ENCODE data around the gene HLX.

HLX gene

DNA sequence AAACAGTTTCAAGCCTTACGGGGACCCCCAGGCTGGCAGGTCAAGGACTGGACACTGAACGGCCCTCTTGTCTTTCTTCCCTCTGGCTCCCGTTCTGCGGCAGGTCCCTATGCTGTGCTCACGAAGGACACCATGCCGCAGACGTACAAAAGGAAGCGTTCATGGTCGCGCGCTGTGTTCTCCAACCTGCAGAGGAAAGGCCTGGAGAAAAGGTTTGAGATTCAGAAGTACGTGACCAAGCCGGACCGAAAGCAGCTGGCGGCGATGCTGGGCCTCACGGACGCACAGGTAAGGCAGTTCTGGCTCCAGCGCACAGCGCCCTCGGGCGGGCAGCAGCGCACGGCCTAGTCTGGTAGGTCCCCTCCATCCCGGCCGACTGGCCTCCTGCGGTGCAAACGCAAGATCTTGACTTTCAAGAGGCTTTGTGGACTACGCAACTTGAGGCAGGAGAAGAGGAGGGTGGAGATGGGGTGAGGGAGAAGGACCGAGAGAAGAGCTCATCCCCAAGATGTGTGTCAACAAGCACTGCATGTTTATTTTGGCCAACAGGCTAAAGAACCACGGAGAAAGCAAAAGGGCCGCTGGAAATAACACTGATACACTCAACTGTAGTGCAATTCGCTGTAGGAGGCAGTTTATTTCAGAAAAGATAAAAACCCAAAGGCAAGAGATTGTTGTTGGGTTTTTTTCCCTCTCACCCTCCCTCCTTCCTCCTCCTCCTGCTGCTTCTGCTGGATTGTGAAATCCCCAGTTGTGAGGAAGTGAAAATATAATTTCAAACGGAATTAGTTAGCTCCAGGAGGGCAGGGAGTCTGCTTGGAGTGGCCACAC, 3.0 kb downstream of the HLX start:
- H3K36me3 ChIP-seq (ENCODE audit: insufficient read depth) = no peaks in the 10 kb centered on the region
- no peak overlapping the region for H3K27ac ChIP-seq
- TF ChIP-seq CTCF (conservative IDR thresholded peaks at IDR 0.05; ENCODE audit: low read depth, low read length) = no peak
- H3K79me2 ChIP-seq (ENCODE audit: insufficient read depth, low read depth) = peaks cover 12% of the 10 kb centered on the region; the same call in 1 of the 2 replicates
- H2AFZ ChIP-seq (ENCODE audit: low read depth) = no peak overlapping the region
- H3K27me3 ChIP-seq (ENCODE audit: insufficient read depth, low read depth) = no peaks in the 10 kb centered on the region
- no peak overlapping the region for H3K4me3 ChIP-seq (IDR thresholded peaks at IDR 0.05; ENCODE audit: insufficient read depth, low read depth, low read length)
- H3K4me2 ChIP-seq = no peak overlapping the region
- H4K20me1 ChIP-seq (ENCODE audit: insufficient read depth) = no peaks in the 10 kb centered on the region
- peaks cover 16% of the 10 kb centered on the region for H3K4me1 ChIP-seq (ENCODE audit: low read depth, poor library complexity, severe bottlenecking)
- no peak overlapping the region for H3K9ac ChIP-seq

DNA sequence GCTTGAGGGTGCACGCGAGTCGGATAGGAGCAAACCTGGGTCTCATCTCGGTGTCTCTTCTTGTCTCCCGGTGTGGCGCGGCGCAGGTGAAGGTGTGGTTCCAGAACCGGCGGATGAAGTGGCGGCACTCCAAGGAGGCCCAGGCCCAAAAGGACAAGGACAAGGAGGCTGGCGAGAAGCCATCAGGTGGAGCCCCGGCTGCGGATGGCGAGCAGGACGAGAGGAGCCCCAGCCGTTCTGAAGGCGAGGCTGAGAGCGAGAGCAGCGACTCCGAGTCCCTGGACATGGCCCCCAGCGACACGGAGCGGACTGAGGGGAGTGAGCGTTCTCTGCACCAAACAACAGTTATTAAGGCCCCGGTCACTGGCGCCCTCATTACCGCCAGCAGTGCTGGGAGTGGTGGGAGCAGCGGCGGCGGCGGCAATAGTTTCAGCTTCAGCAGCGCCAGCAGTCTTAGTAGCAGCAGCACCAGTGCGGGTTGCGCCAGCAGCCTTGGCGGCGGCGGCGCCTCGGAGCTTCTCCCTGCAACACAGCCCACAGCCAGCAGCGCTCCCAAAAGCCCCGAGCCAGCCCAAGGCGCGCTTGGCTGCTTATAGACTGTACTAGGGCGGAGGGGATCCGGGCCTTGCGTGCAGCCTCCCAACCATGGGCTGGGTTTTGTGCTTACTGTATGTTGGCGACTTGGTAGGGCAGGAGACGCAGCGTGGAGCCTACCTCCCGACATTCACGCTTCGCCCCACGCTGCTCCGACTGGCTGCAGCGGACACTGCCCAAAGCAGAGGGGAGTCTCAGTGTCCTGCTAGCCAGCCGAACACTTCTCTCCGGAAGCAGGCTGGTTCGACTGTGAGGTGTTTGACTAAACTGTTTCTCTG, 5.1 kb downstream of the HLX start:
- Histone ChIP-seq H3K4me2 (no peak overlapping the region), H3K9ac (no peak overlapping the region), H3K27me3 (ENCODE audit: insufficient read depth, low read depth) (no peaks in the 10 kb centered on the region), H4K20me1 (ENCODE audit: insufficient read depth) (no peaks in the 10 kb centered on the region), H2AFZ (ENCODE audit: low read depth) (no peak overlapping the region), H3K79me2 (ENCODE audit: insufficient read depth, low read depth) (peaks cover 12% of the 10 kb centered on the region; the same call in 1 of the 2 replicates), H3K4me3 (IDR thresholded peaks at IDR 0.05; ENCODE audit: insufficient read depth, low read depth, low read length) (no peak overlapping the region), H3K4me1 (ENCODE audit: low read depth, poor library complexity, severe bottlenecking) (peaks cover 5% of the 10 kb centered on the region), H3K27ac (no peak overlapping the region), H3K36me3 (ENCODE audit: insufficient read depth) (no peaks in the 10 kb centered on the region)
- TF ChIP-seq CTCF (conservative IDR thresholded peaks at IDR 0.05; ENCODE audit: low read depth, low read length) = no peak

DNA sequence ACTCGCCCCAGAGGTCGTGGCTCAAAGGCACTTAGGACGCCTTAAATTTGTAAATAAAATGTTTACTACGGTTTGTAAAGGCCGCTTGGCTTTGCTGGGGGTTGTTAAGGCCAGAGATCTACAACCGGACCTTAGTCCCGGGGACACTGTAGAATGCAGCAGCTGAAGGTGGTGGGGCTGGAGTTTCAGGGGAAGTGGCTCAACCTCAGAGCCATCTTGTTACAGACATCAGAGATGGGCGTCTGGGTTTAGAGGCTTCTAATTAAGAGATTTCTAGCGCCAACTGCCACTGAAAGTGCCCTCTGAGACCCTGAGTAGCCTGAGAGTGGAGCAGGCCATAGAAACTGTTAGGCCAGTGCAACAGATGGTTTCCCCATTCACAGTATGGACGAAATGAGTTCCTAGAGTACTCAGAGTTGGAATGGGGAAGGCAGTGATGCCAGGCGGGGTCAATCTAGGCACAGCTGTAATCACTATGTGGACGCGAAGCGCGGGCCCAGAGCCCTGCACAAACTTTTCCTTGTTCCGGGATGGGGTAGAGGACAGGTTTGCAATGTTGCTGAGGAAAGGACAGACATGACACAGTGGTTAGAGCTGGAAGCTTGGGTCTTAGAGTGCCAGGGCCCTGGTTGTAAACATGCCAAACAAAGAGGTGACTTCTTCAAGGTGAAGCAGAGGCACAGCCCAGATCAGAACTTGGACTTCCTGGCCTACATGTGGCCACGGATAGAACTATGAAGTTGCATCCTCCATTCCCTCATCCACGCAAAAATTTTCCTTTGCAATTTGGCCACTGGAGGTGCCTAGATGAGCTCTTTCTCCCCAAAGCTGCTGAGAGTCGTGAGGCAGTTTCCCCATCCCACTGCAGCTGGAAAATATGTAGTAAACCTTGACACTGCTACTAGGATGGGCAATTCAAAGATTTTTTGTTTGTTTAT, 6.0 kb downstream of the HLX start:
- Histone ChIP-seq H3K27ac (no peak overlapping the region), H3K79me2 (ENCODE audit: insufficient read depth, low read depth) (peaks cover 10% of the 10 kb centered on the region; the same call in 1 of the 2 replicates), H4K20me1 (ENCODE audit: insufficient read depth) (no peaks in the 10 kb centered on the region), H3K36me3 (ENCODE audit: insufficient read depth) (no peaks in the 10 kb centered on the region), H2AFZ (ENCODE audit: low read depth) (no peak overlapping the region), H3K4me2 (no peak overlapping the region), H3K4me1 (ENCODE audit: low read depth, poor library complexity, severe bottlenecking) (peaks cover 5% of the 10 kb centered on the region), H3K27me3 (ENCODE audit: insufficient read depth, low read depth) (no peaks in the 10 kb centered on the region), H3K9ac (no peak overlapping the region), H3K4me3 (IDR thresholded peaks at IDR 0.05; ENCODE audit: insufficient read depth, low read depth, low read length) (no peak overlapping the region)
- no peak for TF ChIP-seq CTCF (conservative IDR thresholded peaks at IDR 0.05; ENCODE audit: low read depth, low read length)

DNA sequence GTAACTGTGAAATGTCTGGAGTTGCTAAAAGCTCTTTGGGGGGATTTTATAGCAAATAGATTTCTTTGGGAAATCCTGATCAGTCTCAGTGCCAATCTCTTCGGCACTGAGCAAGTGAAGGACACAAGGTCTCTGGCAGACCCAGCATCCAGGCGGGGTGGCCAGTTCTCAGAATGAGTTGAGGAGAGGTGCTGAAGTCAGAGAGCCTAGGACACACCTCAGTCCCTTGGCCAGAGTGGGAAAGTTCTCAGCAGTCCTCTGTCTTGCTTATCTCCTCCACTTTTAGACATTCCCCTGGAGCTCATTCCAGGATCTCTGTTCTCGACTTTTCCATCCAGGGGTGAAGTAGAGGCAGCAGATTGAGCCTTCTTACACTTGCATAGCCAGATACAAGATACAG, 6.7 kb downstream of the HLX start:
- H3K4me1 ChIP-seq (ENCODE audit: low read depth, poor library complexity, severe bottlenecking) = no peaks in the 10 kb centered on the region
- H3K36me3 ChIP-seq (ENCODE audit: insufficient read depth) = no peaks in the 10 kb centered on the region
- H3K9ac ChIP-seq = no peak overlapping the region
- no peaks in the 10 kb centered on the region for H4K20me1 ChIP-seq (ENCODE audit: insufficient read depth)
- no peaks in the 10 kb centered on the region for H3K27me3 ChIP-seq (ENCODE audit: insufficient read depth, low read depth)
- TF ChIP-seq CTCF (conservative IDR thresholded peaks at IDR 0.05; ENCODE audit: low read depth, low read length) = no peak
- 0 out of 2 replicates have a peak, but pooled peaks cover 3% of the 10 kb centered on the region for H3K79me2 ChIP-seq (ENCODE audit: insufficient read depth, low read depth)
- no peak overlapping the region for H3K4me2 ChIP-seq
- no peak overlapping the region for H3K4me3 ChIP-seq (IDR thresholded peaks at IDR 0.05; ENCODE audit: insufficient read depth, low read depth, low read length)
- no peak overlapping the region for H2AFZ ChIP-seq (ENCODE audit: low read depth)
- no peak overlapping the region for H3K27ac ChIP-seq

All from KMS-11 (cell line).